Left lung (tissue), 10 donors: ENCODE results near the gene SRCIN1. TPM values are rescaled to one million over a fixed set of nuclear protein-coding genes. Genes with fewer than 3 reads are reported as not detected.

Experiments
- ATAC-seq: fragments of 200-7000 bp; cut with Tn5 transposase; one replicate; pipeline ENCODE4 v1.9.1; 2020; ENCODE audit warnings: moderate library complexity
- DNase-seq, 4 donors: peaks; one replicate each; pipeline ENCODE4 v3.0.0-alpha.2; 2013 to 2020
- H3K27ac ChIP-seq, 2 donors: fragments of 200-600 bp; sonication (generic) in 1 of 2; one replicate each; pipeline versions ENCODE4 v1.5.0 to v1.8.0; 2020 to 2021
- H3K27me3 ChIP-seq, 2 donors: fragments of 200-600 bp; sonication (generic) in 1 of 2; one replicate each; pipeline versions ENCODE4 v1.5.0 to v1.8.0; 2020 to 2021
- H3K36me3 ChIP-seq, 2 donors: fragments of 200-600 bp; sonication (generic) in 1 of 2; one replicate each; pipeline versions ENCODE4 v1.5.0 to v1.8.0; 2020 to 2021
- H3K4me1 ChIP-seq, 2 donors: fragments of 200-600 bp; one replicate each; pipeline ENCODE4 v1.8.0; 2021
- H3K4me3 ChIP-seq, 2 donors: fragments of 200-600 bp; sonication (generic) in 1 of 2; one replicate each; pipeline versions ENCODE4 v1.5.0 to v1.8.0; 2020 to 2021; ENCODE audit warnings: mild to moderate bottlenecking in 1 of 2
- H3K9me3 ChIP-seq, 2 donors: fragments of 200-600 bp; sonication (generic) in 1 of 2; one replicate each; pipeline versions ENCODE4 v1.5.0 to v1.8.0; 2020 to 2021
- CTCF ChIP-seq, 2 donors: fragments of 200-600 bp; sonication (generic) in 1 of 2; IDR thresholded peaks; one replicate each; pipeline versions ENCODE4 v1.5.0 to v1.8.0; 2021; ENCODE audit warnings: antibody characterized with exemption in 2 of 2
- intact Hi-C, 2 donors: fragments of 100-400 bp; cut with DNase I; formaldehyde crosslinking; loops; one replicate each; pipeline versions ENCODE4 v1.11.2 to v1.14.2; 2022
- polyA plus RNA-seq, 6 donors: library from polyadenylated mRNA; unstranded; fragments of 120-200 nt; gene quantifications; one replicate each; pipeline ENCODE4 v1.2.1, GENCODE V29; 2013; ENCODE audit not compliant: insufficient read length in 6 of 6
- total RNA-seq, 2 donors: library from RNA; stranded (reverse); fragmentation: NEBNext Ultra II Directional; extraction: Animal tissue kit (Norgen Biotek cat#: 25700); gene quantifications; one replicate each; pipeline ENCODE4 v1.2.1, GENCODE V29; 2021
- donor health status: DM: no; HTN: yes; CAD: no.
- donor health status: DM: no; HTN: no; CAD: no.

The SRCIN1 gene
- total and polyA plus RNA-seq, 8 donors, result 2.7 to 10.6 (median 7.4) TPM

- intact Hi-C loops, result no loop called here
- H3K9me3 ChIP-seq, result no peaks in the 10 kb centered on the region
- no peak overlapping the region for H3K27ac ChIP-seq
- ATAC-seq, result no peak
- no peaks in the 10 kb centered on the region for H3K36me3 ChIP-seq
- peaks cover 53 to 100% of the 10 kb centered on the region in 2 donors for H3K27me3 ChIP-seq
- TF ChIP-seq CTCF (IDR thresholded peaks at IDR 0.05), result no peak
- peaks cover 0 to 11% of the 10 kb centered on the region in 2 donors for H3K4me1 ChIP-seq
- H3K4me3 ChIP-seq, result no peak overlapping the region
- no peak for DNase-seq
Observed at GRCh38 chr17:38569701-38570512, 35.8 kb downstream of the SRCIN1 start.

- peaks cover 0 to 11% of the 10 kb centered on the region in 2 donors for H3K4me1 ChIP-seq
- DNase-seq (no peak), ATAC-seq (no peak)
- peaks cover 53 to 100% of the 10 kb centered on the region in 2 donors for H3K27me3 ChIP-seq
- H3K36me3 ChIP-seq, result no peaks in the 10 kb centered on the region
- H3K9me3 ChIP-seq, result no peaks in the 10 kb centered on the region
- H3K27ac ChIP-seq, result no peak overlapping the region
- H3K4me3 ChIP-seq, result no peak overlapping the region
- intact Hi-C loops, result no loop called here
- no peak for TF ChIP-seq CTCF (IDR thresholded peaks at IDR 0.05)
Observed at GRCh38 chr17:38568845-38569510, 36.8 kb downstream of the SRCIN1 start.

- peaks cover 0 to 11% of the 10 kb centered on the region in 2 donors for H3K4me1 ChIP-seq
- no peak for TF ChIP-seq CTCF (IDR thresholded peaks at IDR 0.05)
- H3K9me3 ChIP-seq, result no peaks in the 10 kb centered on the region
- H3K27ac ChIP-seq, result no peak overlapping the region
- ATAC-seq (no peak), DNase-seq (no peak)
- no peak overlapping the region for H3K4me3 ChIP-seq
- H3K27me3 ChIP-seq, result peaks cover 53 to 100% of the 10 kb centered on the region in 2 donors
- no peaks in the 10 kb centered on the region for H3K36me3 ChIP-seq
- intact Hi-C loops, result no loop called here
Observed at GRCh38 chr17:38568274-38568673, 37.5 kb downstream of the SRCIN1 start.

GRCh38 chr17:38567350-38567749 is 38.4 kb downstream of the SRCIN1 start:
- TF ChIP-seq CTCF (IDR thresholded peaks at IDR 0.05), result no peak
- H3K27ac ChIP-seq, result no peak overlapping the region
- H3K4me3 ChIP-seq, result no peak overlapping the region
- H3K27me3 ChIP-seq, result peaks cover 53 to 100% of the 10 kb centered on the region in 2 donors
- DNase-seq (no peak), ATAC-seq (no peak)
- H3K9me3 ChIP-seq, result no peaks in the 10 kb centered on the region
- H3K36me3 ChIP-seq, result no peaks in the 10 kb centered on the region
- intact Hi-C loops, result no loop called here
- H3K4me1 ChIP-seq, result peaks cover 0 to 5% of the 10 kb centered on the region in 2 donors

- intact Hi-C loops, result no loop called here
- Histone ChIP-seq H3K36me3 (no peaks in the 10 kb centered on the region), H3K9me3 (no peaks in the 10 kb centered on the region), H3K4me1 (no peaks in the 10 kb centered on the region), H3K27me3 (peaks cover 53 to 100% of the 10 kb centered on the region in 2 donors), H3K4me3 (no peak overlapping the region), H3K27ac (no peak overlapping the region)
- DNase-seq (no peak), ATAC-seq (no peak)
- no peak for TF ChIP-seq CTCF (IDR thresholded peaks at IDR 0.05)
Observed at GRCh38 chr17:38566666-38567031, 39.1 kb downstream of the SRCIN1 start.
